PFSK-1 (cell line): ENCODE measurements around the gene USF1.

Experiments
- POLR2AphosphoS5 ChIP-seq: IDR thresholded peaks from 2 replicates; pipeline ENCODE4 v1.6.1; 2012; ENCODE audit warnings: low read depth, mild to moderate bottlenecking, control low read depth, low read length, moderate library complexity
- REST ChIP-seq, 2 experiments: IDR thresholded peaks; 2 replicates each; pipeline versions ENCODE4 v1.6.1 to v1.8.0; 2011 to 2012; ENCODE audit warnings: low read depth in 2 of 2, low read length in 2 of 2, control low read depth in 1 of 2, inconsistent platforms in 1 of 2, mild to moderate bottlenecking in 1 of 2, moderate library complexity in 1 of 2; ENCODE audit not compliant: insufficient read depth in 1 of 2
- SIN3A ChIP-seq: IDR thresholded peaks from 2 replicates; pipeline ENCODE4 v1.6.1; 2012; ENCODE audit warnings: mild to moderate bottlenecking, low read length, moderate library complexity, borderline replicate concordance; ENCODE audit not compliant: insufficient read depth
- TAF1 ChIP-seq: IDR thresholded peaks from 2 replicates; pipeline ENCODE4 v1.6.1; 2012; ENCODE audit warnings: low read length, control low read depth, borderline replicate concordance; ENCODE audit not compliant: insufficient read depth

- TF ChIP-seq REST (IDR thresholded peaks at IDR 0.05; ENCODE audit: insufficient read depth in 1 of 2, low read depth in 2 of 2, low read length in 2 of 2), result no peak
- no peak for TF ChIP-seq POLR2AphosphoS5
- no peak for TF ChIP-seq TAF1
- no peak for TF ChIP-seq SIN3A
Observed at GRCh38 chr1:161008869-161009510, 36.8 kb downstream of the USF1 start.
